MCF 10A (cell line): Measurements from ENCODE around the gene DLL1. TPM values are rescaled to one million over a fixed set of nuclear protein-coding genes. Genes with fewer than 3 reads are reported as not detected.

Source experiments
- BruUV-seq: library from RNA; stranded (reverse); fragments of 400-500 nt; replicated peaks from 2 replicates; lab custom pipeline; 2021; lab: Mats Ljungman, UMichigan
- CTCF ChIA-PET: fragments of 300-600 bp; sonication (Branson Sonifier 250); formaldehyde crosslinking; extraction: SDS; loops from one replicate; lab custom pipeline; 2021; ENCODE audit warnings: antibody characterized with exemption, inconsistent platforms; lab: Yijun Ruan, JAX
- POLR2A ChIA-PET: fragments of 300-600, 350-650 bp; sonication (Branson Sonifier 250); formaldehyde crosslinking; extraction: SDS; loops from one replicate; lab custom pipeline; 2020; ENCODE audit warnings: antibody characterized with exemption, inconsistent platforms; lab: Yijun Ruan, JAX
- DNase-seq: peaks from one replicate; pipeline ENCODE4 v3.0.0-alpha.2; 2018; ENCODE audit not compliant: unreplicated experiment
- H3K27ac Mint-ChIP-seq: one replicate; pipeline ENCODE4 v1.8.0; 2022; ENCODE audit warnings: mild to moderate bottlenecking, low read depth, mixed read lengths; ENCODE audit not compliant: unreplicated experiment
- H3K27me3 Mint-ChIP-seq: one replicate; pipeline ENCODE4 v1.8.0; 2022; ENCODE audit warnings: mixed read lengths; ENCODE audit not compliant: insufficient read depth, unreplicated experiment
- H3K36me3 Mint-ChIP-seq: one replicate; pipeline ENCODE4 v1.8.0; 2022; ENCODE audit warnings: mild to moderate bottlenecking, moderate library complexity, mixed read lengths; ENCODE audit not compliant: insufficient read depth, unreplicated experiment
- H3K4me1 Mint-ChIP-seq: one replicate; pipeline ENCODE4 v1.8.0; 2022; ENCODE audit warnings: mixed read lengths; ENCODE audit not compliant: insufficient read depth, unreplicated experiment
- H3K4me3 Mint-ChIP-seq: one replicate; pipeline ENCODE4 v1.8.0; 2022; ENCODE audit warnings: mild to moderate bottlenecking, moderate library complexity, mixed read lengths; ENCODE audit not compliant: unreplicated experiment
- H3K9me3 Mint-ChIP-seq: one replicate; pipeline ENCODE4 v1.8.0; 2022; ENCODE audit warnings: mixed read lengths; ENCODE audit not compliant: unreplicated experiment
- intact Hi-C: fragments of 100-400 bp; cut with micrococcal nuclease; formaldehyde crosslinking; loops from 2 replicates; pipeline ENCODE4 v1.14.1; 2022
- total RNA-seq: library from RNA; stranded (reverse); gene quantifications from 2 replicates; pipeline ENCODE4 v1.2.3, GENCODE V29; 2022
- TF ChIP-seq, protein P1 (sequence below): fragments of 200-600 bp; IDR thresholded peaks from one replicate; pipeline ENCODE4 v1.8.0; 2022; ENCODE audit warnings: antibody characterized with exemption, mild to moderate bottlenecking; ENCODE audit not compliant: unreplicated experiment

Gene DLL1
- total RNA-seq, 1 experiment from 2014 or later: 1.4 TPM

DNA sequence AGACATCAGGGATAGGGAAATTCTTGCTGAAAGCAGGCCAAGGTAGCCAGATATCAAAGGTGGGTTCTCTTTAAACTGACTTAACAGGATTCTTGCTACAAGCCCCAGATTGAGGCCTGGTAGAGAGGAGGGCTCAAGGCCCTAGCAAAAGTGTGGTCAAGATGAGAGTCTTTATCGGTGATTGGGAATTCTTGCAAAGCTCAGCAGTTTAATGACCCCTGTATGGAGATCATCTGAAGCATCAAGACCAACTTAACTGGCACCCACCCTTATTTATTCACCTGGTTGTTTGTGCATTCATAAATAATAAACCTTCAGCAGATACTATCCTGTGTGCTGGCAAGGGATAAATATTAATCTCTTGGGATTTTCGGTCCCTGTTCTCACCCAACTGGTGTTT, 22.0 kb upstream of the DLL1 start:
- TF ChIP-seq, protein P1, sequence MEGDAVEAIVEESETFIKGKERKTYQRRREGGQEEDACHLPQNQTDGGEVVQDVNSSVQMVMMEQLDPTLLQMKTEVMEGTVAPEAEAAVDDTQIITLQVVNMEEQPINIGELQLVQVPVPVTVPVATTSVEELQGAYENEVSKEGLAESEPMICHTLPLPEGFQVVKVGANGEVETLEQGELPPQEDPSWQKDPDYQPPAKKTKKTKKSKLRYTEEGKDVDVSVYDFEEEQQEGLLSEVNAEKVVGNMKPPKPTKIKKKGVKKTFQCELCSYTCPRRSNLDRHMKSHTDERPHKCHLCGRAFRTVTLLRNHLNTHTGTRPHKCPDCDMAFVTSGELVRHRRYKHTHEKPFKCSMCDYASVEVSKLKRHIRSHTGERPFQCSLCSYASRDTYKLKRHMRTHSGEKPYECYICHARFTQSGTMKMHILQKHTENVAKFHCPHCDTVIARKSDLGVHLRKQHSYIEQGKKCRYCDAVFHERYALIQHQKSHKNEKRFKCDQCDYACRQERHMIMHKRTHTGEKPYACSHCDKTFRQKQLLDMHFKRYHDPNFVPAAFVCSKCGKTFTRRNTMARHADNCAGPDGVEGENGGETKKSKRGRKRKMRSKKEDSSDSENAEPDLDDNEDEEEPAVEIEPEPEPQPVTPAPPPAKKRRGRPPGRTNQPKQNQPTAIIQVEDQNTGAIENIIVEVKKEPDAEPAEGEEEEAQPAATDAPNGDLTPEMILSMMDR: no peak
- intact Hi-C loops: no loop called here
- Mint-ChIP-seq H3K4me3 (no peak overlapping the region), H3K27me3 (no peaks in the 10 kb centered on the region), H3K27ac (no peak overlapping the region), H3K9me3 (no peaks in the 10 kb centered on the region), H3K36me3 (peaks cover 27% of the 10 kb centered on the region), H3K4me1 (peaks cover 11% of the 10 kb centered on the region)
- ChIA-PET POLR2A (interaction anchor here (1.1 to 1.2 kb wide), 2 partner anchors 8 to 126 kb away, joined by 4 to 5 read pairs; no protein-coding TSS in a partner anchor), CTCF (interaction anchor here (0.6 to 0.7 kb wide), 2 partner anchors 217 to 481 kb away, joined by 3 to 5 read pairs; no protein-coding TSS in a partner anchor)
- no peak for DNase-seq
- no TSS peak for BruUV-seq

DNA sequence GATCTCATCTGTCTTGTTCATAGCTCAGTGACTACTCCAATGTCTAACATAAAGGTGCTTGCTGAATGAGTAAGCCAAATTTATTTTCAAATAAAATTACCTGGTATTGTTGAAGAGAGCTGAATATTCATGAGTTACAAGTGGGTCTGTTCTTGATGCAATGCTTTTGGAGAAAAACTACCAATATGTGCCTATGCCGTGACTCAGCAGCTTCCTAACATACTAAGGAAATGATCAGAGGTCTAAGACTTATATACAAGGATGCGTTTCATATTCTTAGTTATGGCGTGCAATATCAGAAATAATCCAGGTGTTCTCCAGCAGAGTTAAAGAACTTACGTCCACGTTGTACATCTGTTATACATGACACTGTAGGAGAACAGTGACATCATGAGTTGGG, 20.8 kb upstream of the DLL1 start:
- peaks cover 16% of the 10 kb centered on the region for H3K36me3 Mint-ChIP-seq
- no peaks in the 10 kb centered on the region for H3K27me3 Mint-ChIP-seq
- DNase-seq: no peak
- peaks cover 19% of the 10 kb centered on the region for H3K4me1 Mint-ChIP-seq
- no TSS peak for BruUV-seq
- H3K4me3 Mint-ChIP-seq: no peak overlapping the region
- no peaks in the 10 kb centered on the region for H3K9me3 Mint-ChIP-seq
- intact Hi-C loops: no loop called here
- CTCF ChIA-PET: interaction anchor here (0.8 kb wide), 1 partner anchor 212 kb away, joined by 3 read pairs; no protein-coding TSS in a partner anchor
- POLR2A ChIA-PET: interaction anchor here (1.2 kb wide), 1 partner anchor 127 kb away, joined by 4 read pairs; no protein-coding TSS in a partner anchor
- TF ChIP-seq, protein P1: no peak
- H3K27ac Mint-ChIP-seq: no peak overlapping the region

DNA sequence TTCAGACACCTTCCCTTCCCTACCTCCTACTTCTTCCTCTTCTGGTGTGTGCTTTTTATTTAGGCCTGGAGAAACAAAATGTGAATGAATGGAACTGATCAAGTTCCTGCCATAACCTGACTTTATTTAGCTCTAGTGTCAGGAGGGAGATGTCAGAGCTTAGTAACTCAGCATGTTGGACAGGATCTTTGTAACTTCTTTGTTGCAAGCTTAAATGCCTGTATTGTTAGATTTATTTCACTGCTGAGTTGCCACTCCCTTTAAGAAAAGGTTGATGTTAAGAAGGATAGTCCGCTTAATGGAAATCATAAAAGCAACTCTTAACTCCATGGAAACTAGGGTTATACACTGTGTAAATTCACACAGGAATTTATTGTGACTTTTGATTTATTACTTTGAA, 17.9 kb upstream of the DLL1 start:
- no peak for DNase-seq
- ChIA-PET POLR2A (interaction anchor here (0.9 to 1.0 kb wide), 2 partner anchors 9 to 13 kb away, joined by 3 to 4 read pairs; no protein-coding TSS in a partner anchor), CTCF (interaction anchor here (0.6 to 1.0 kb wide), 2 partner anchors 17 to 254 kb away, joined by 4 to 6 read pairs; no protein-coding TSS in a partner anchor)
- Mint-ChIP-seq H3K4me1 (peaks cover 19% of the 10 kb centered on the region), H3K27me3 (no peaks in the 10 kb centered on the region), H3K36me3 (peaks cover 7% of the 10 kb centered on the region), H3K27ac (peak overlapping the region; percentile 70), H3K9me3 (no peaks in the 10 kb centered on the region), H3K4me3 (peak overlapping the region; percentile 91)
- TF ChIP-seq, protein P1: no peak
- intact Hi-C loops: no loop called here
- BruUV-seq: no TSS peak

DNA sequence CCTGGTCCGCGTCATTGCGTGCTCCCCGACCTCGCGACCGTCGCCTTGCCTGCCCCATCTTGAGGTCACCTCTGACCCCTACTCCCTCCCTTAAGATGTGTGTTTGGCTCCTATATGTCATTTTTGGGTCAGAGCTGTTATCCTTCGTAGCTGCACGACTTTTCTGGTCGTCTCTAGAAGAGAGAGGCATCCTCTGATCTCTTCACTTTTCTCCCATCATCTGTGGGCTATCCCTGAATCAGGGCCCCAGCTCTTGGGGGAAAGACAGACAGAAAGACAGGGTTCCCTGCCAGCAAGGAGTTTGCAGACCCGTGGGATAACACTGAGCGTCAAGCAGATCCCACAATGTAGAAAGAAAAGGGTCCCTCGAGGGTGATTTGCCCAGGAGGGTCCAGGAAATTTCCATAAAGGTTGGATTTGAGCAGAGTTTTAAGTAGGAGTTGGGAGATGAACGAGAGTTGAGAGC, 16.2 kb upstream of the DLL1 start:
- TF ChIP-seq, protein P1: no peak
- H3K27me3 Mint-ChIP-seq: no peaks in the 10 kb centered on the region
- peak overlapping the region; percentile 99 for H3K27ac Mint-ChIP-seq
- peak overlapping the region; percentile 91 for H3K4me3 Mint-ChIP-seq
- POLR2A ChIA-PET: interaction anchor here (0.6 to 2.2 kb wide), 5 partner anchors 13 to 517 kb away, joined by 3 to 9 read pairs (median 4); partner anchors contain the start of genes PSMB1 and TBP
- CTCF ChIA-PET: interaction anchor here (0.6 to 0.9 kb wide), 3 partner anchors 223 to 476 kb away, joined by 3 to 4 read pairs (median 3); no protein-coding TSS in a partner anchor
- TSS peak; percentile 35 for BruUV-seq
- intact Hi-C loops: loop anchor here (1.0 kb wide), 1 partner anchor 210 kb away; no protein-coding TSS in a partner anchor
- no peak for DNase-seq
- no peaks in the 10 kb centered on the region for H3K9me3 Mint-ChIP-seq
- H3K4me1 Mint-ChIP-seq: peaks cover 19% of the 10 kb centered on the region
- peaks cover 7% of the 10 kb centered on the region for H3K36me3 Mint-ChIP-seq
